Thoracic aorta (tissue), 2 donors: ENCODE measurements around the gene RAB3D. TPM values are rescaled to one million over a fixed set of nuclear protein-coding genes. Genes with fewer than 3 reads are reported as not detected.
"Not testable (repeated sequence)": the region's sequence is repeated elsewhere in the genome, so short reads cannot be mapped to it uniquely, and the experiment has no call there.

Experiments
- ATAC-seq: fragments of 150-250 bp; one replicate; pipeline ENCODE4 v1.8.0; 2017; ENCODE audit warnings: low read depth; ENCODE audit not compliant: insufficient number of reproducible peaks, low FRiP score
- DNase-seq: peaks from one replicate; pipeline ENCODE4 v3.0.0-alpha.2; 2020; ENCODE audit warnings: low spot score
- H3K27ac ChIP-seq, 2 donors: fragments of 200-600 bp; sonication (generic); 1 replicate in 1 of 2; 2 replicates in 1 of 2; pipeline ENCODE4 v1.5.1; 2016; ENCODE audit warnings: mild to moderate bottlenecking in 2 of 2, moderate library complexity in 2 of 2
- H3K27me3 ChIP-seq: fragments of 200-600 bp; sonication (generic); replicated peaks from 2 replicates; pipeline ENCODE4 v1.6.0; 2016; ENCODE audit warnings: mild to moderate bottlenecking; ENCODE audit not compliant: insufficient read depth
- H3K36me3 ChIP-seq: fragments of 200-600 bp; sonication (generic); one replicate; pipeline ENCODE4 v1.5.1; 2016
- H3K4me1 ChIP-seq, 2 donors: fragments of 200-600 bp; sonication (generic); 1 replicate in 1 of 2; 2 replicates in 1 of 2; pipeline versions ENCODE4 v1.5.1 to v1.6.0; 2016; ENCODE audit warnings: low read depth in 2 of 2, mild to moderate bottlenecking in 1 of 2; ENCODE audit not compliant: control insufficient read depth in 1 of 2
- H3K4me3 ChIP-seq: fragments of 200-600 bp; sonication (generic); 2 replicates; pipeline ENCODE4 v1.5.1; 2016; ENCODE audit warnings: mild to moderate bottlenecking
- H3K9me3 ChIP-seq: fragments of 200-600 bp; sonication (generic); 2 replicates; pipeline ENCODE4 v1.5.1; 2016
- total RNA-seq, 2 donors: library from RNA; depleted of rRNA; stranded (reverse); fragments of >200 nt; gene quantifications; one replicate each; pipeline versions ENCODE4 v1.1.0 to v1.2.3, GENCODE V29; 2016
- TF ChIP-seq, protein P1 (sequence below): fragments of 200-600 bp; sonication (generic); IDR thresholded peaks from one replicate; pipeline ENCODE4 v1.5.1; 2019; ENCODE audit warnings: antibody characterized with exemption

The RAB3D gene
- total RNA-seq, 2 donors from 2014 or later: 14.2 to 20.4 TPM

DNA sequence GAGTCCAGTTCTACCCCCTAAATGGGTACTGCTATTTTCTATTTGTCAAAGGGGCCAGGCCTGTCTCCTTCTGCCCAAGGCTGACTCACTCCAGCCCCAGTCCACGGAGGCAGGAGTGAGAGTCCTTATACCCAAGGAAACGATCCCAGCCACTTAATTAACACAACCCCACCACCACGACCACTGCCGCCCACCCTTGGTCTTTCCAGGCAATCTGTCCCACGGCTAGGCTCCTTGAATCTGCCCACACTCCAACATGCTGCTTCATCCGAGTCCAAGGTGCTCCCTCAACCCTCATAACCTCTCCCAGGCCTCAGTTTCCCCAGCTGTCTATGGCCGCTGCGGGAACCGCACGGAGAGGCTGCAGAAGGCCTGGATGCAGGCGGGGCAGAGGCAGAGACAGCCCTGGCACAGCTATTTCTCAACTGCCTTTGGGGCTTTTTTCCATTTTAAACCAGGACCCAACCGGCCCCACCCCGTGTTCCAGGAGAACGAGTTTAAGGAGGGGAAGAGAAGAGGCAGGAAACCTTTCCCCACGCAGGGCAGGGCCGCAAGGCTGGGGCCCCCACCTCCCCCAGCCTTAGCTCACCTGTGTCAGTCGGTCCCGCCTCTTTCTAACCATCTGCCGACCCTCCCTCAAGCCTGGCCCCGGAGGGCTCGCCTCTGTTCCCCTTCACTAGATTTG lies 746 bp downstream of the RAB3D start:
- TF ChIP-seq, protein P1, sequence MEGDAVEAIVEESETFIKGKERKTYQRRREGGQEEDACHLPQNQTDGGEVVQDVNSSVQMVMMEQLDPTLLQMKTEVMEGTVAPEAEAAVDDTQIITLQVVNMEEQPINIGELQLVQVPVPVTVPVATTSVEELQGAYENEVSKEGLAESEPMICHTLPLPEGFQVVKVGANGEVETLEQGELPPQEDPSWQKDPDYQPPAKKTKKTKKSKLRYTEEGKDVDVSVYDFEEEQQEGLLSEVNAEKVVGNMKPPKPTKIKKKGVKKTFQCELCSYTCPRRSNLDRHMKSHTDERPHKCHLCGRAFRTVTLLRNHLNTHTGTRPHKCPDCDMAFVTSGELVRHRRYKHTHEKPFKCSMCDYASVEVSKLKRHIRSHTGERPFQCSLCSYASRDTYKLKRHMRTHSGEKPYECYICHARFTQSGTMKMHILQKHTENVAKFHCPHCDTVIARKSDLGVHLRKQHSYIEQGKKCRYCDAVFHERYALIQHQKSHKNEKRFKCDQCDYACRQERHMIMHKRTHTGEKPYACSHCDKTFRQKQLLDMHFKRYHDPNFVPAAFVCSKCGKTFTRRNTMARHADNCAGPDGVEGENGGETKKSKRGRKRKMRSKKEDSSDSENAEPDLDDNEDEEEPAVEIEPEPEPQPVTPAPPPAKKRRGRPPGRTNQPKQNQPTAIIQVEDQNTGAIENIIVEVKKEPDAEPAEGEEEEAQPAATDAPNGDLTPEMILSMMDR: no peak
- no peak for DNase-seq
- H3K36me3 ChIP-seq: peaks cover 31% of the 10 kb centered on the region
- peaks cover 2 to 31% of the 10 kb centered on the region in 2 donors for H3K4me1 ChIP-seq
- ATAC-seq: no peak
- H3K9me3 ChIP-seq: no peaks in the 10 kb centered on the region
- H3K4me3 ChIP-seq: peak overlapping the region; percentile 75
- H3K27ac ChIP-seq: peak overlapping the region; percentile 60 to 63
- H3K27me3 ChIP-seq: no peaks in the 10 kb centered on the region

DNA sequence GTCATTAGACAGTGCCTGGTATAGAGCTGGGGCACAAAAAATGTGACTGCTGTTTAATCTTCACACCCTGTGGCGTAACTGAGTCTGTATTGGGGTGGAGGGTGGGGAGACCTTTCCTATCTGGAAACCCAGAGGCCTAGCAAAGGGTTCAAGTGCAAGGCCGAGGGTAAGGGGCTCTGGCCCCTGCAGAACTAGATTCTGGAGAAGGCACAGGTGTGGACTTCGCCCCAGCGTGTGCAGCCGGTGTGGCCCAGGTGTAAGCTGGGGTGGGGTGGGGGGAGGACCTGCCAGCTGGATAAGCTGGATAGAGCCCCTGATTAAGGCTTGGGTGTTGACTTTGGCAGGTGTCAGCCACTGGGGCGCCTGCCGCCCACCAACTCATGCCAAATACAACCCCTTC lies 1.3 kb downstream of the RAB3D start:
- Histone ChIP-seq H3K4me3 (peak overlapping the region; percentile 75), H3K27me3 (no peaks in the 10 kb centered on the region), H3K36me3 (peaks cover 37% of the 10 kb centered on the region), H3K9me3 (no peaks in the 10 kb centered on the region), H3K4me1 (peaks cover 2 to 25% of the 10 kb centered on the region in 2 donors), H3K27ac (peak overlapping the region; percentile 23 to 63)
- DNase-seq (no peak), ATAC-seq (no peak)
- TF ChIP-seq, protein P1: no peak

DNA sequence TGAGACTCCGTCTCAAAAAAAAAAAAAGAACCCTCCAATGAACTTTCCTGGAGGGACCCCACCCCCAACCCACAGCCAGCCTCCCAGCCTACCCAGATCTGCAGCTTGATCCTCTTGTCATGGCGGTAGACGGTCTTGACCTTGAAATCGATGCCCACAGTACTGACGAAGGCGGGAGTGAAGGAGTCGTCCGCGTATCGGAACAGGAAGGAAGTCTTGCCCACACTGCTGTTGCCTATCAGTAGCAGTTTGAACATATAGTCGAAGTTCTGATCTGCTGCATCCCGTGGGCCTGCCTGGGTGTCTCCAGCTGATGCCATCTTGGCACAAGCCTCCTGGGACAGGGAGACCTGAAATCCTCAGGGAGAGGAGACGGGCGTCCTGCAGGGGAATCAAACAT lies 2.4 kb downstream of the RAB3D start:
- no peak overlapping the region for H3K4me3 ChIP-seq
- no peak overlapping the region for H3K27ac ChIP-seq
- TF ChIP-seq, protein P1: no peak
- peaks cover 36% of the 10 kb centered on the region for H3K36me3 ChIP-seq
- no peak for ATAC-seq
- no peaks in the 10 kb centered on the region for H3K27me3 ChIP-seq
- DNase-seq: no peak
- peaks cover 2 to 22% of the 10 kb centered on the region in 2 donors for H3K4me1 ChIP-seq
- H3K9me3 ChIP-seq: no peaks in the 10 kb centered on the region

DNA sequence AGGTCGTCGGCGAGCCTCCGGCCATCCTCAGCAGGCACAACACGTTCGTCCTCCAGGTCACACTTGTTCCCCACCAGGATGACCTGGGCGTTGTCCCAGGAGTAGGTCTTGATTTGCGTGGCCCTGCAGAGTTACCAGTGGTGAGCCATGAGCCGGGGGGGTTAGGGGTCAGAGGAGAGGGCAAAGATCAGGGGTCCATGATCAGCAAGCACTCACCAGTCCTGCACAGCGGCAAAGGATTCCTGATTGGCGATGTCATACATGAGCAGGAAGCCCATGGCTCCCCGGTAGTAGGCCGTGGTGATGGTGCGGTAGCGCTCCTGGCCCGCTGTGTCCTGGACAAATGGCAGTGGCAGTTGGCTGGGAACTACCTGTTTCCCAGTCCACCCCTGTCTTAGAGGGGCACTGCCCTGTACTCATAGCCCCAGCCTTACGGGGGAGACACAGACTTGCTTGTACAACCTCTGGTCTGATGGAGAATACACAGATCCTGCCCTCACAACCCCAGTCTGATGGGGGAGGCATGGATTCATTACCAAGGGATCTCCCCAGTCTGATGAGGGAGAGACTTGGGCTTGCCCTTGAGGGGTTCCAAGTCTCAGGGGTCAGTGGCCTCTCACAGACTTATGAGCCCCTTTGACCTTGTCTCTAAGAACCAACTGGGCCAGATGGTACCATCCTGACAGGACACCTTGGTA lies 3.9 kb downstream of the RAB3D start:
- H3K9me3 ChIP-seq: no peaks in the 10 kb centered on the region
- no peak for ATAC-seq
- DNase-seq: no peak
- no peak overlapping the region for H3K27ac ChIP-seq
- no peak overlapping the region for H3K4me3 ChIP-seq
- H3K36me3 ChIP-seq: peaks cover 36% of the 10 kb centered on the region
- H3K4me1 ChIP-seq: peaks cover 2 to 22% of the 10 kb centered on the region in 2 donors
- TF ChIP-seq, protein P1: no peak
- no peaks in the 10 kb centered on the region for H3K27me3 ChIP-seq

DNA sequence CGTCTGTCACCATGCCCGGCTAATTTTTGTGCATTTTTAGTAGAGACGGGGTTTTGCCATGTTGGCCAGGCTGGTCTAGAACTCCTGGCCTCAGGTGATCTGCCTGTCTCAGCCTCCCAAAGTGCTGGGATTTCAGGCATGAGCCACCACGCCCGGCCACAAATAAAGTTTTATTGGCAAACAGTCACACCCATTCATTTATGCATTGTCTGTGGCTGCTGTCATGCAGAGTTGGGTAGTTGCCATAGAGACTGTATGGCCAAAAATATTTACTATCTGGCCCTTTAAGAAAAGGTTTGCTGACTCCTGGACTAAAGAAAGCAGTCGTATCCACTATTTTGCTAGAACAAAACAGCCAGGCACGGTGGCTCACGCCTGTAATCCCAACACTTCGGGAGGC lies 5.6 kb downstream of the RAB3D start:
- not testable (repeated sequence) for DNase-seq, H3K27ac ChIP-seq, H3K9me3 ChIP-seq, H3K4me3 ChIP-seq, ATAC-seq, H3K27me3 ChIP-seq
- Histone ChIP-seq H3K36me3 (peaks cover 46% of the 10 kb centered on the region), H3K4me1 (peaks cover 0 to 13% of the 10 kb centered on the region in 2 donors)
